Activated T-cell treated with anti-CD3 and anti-CD28 coated beads for 24 hours (primary cell): Measurements from ENCODE around the gene C20orf204.

Source experiments
- DNase-seq: peaks from one replicate; pipeline ENCODE4 v3.0.0-alpha.2; 2020; ENCODE audit warnings: low read depth

Gene C20orf204

DNA sequence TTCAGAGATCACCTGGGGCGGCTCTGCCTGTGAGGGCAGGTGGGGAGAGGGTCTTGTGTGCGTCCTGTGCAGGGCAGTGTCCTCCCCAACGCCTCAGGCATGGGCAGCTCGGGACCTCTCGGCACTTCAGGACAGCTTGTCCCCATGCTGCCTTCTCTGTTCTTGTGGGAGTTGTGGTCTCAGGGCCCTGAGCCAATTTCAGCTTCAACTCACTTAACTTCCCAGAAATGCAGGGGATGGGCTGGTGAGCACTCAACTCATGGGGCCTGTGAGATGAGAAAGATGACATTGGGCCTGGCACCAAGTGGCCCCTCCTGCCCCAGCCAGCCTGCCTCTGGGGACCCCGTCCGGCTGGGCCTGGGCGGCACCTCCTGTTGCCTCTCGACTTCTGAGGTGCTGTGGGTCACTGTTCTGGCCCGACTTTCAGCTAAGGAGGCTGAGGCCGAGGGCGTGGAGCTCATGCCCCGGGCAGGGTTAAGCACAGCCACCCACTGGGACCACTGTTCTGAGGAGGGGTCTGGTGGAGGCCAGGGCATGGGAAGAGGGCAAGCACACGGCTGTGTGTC lies 36.6 kb downstream of the C20orf204 start:
- no peak for DNase-seq

DNA sequence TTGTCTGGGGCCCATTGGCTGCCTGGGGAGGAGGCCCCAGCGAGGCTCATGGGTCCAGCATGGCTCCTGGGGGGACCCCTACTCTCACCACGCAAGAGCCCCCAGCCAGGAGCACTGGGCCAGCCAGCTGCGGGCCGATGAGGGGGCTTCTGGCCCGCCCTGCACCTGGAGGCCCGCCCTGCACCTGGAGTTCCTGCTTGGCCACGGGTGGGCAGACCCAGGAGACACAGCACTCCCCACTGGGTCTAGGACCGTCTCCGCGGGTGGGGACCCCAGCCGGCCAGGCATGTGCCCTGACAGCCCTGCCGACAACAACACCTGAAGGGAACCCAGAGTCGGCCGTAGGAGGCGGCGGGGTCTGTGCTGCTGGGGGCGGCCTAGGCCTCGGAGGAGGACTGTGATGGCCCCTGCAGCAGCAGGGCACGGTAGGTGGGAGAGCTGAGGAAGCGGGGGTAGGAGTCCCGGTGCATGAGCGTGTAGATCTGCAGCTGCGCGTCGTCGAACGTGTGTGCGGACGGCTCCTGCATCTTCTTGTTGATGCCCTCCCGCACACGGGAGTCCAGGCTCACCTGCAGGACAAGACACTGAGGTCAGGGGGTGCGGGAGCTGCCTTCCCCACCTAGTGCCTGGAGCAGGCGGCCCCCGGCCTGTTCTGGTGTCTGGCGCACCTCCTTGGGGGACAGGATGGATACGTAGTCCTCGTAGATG lies 37.6 kb downstream of the C20orf204 start:
- DNase-seq, result no peak

DNA sequence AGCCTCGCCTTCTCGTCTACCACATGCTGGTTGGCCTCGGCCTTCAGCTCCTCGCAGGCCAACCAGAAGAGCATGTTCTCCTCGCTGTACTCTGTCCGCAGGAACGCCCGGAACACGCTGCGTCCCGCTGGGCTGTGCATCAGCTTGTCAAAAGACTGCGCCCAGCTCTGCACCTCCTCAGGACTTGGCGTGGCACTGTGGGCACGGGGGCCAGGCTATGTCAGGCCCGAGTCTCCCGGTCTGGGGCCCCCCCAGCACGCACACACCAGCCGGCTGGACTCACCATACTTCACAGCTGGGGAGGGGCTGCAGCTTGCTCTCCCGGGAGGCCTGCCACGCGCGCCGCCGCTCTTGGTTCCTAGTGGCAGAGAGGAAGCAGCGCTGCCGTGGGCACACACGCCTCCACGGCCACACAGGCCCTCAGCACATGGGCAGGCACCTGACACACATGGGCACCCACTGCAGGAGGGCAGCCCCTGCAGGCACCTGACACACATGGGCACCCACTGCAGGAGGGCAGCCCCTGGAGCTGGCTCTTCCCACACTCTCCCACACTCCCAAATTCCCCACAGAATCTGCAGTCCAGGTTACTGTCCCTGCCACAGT lies 38.3 kb downstream of the C20orf204 start:
- DNase-seq, result no peak

DNA sequence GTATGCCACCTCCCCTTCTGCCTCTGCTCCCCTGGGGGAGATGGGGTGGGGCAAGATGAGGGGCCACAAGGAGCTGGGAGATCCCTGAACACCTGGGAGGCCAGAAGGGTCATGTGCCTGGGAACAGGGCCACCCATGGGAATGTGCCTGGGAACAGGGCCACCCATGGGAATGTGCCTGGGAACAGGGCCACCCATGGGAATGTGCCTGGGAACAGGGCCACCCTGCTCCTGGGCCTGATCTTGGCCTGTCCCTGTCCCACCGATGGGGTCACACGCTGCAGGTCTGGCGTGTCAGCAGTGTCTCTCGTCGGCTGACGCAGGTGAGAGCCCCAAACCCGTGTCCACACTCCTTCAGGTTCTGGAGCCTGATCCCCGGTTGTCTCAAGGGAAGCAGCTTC lies 39.0 kb downstream of the C20orf204 start:
- DNase-seq, result no peak

DNA sequence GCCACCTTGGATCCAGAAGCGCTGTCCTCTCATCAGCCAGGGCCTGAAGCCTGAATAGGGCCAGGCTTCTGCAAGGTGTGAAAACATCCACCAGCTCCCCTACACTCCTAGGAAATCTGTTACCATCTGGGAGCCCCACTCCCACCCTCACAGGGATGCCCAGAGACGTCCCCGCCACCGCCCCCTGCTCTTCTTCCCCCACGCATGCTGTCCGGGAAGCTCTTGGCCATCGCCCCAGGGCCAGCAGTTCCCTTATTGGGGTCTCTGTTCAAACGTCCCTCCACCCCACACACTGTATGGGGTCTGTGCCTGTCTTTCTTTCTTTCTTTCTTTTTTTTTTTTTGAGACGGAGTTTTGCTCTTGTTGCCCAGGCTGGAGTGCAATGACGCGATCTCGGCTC lies 39.6 kb downstream of the C20orf204 start:
- DNase-seq, result no peak

DNA sequence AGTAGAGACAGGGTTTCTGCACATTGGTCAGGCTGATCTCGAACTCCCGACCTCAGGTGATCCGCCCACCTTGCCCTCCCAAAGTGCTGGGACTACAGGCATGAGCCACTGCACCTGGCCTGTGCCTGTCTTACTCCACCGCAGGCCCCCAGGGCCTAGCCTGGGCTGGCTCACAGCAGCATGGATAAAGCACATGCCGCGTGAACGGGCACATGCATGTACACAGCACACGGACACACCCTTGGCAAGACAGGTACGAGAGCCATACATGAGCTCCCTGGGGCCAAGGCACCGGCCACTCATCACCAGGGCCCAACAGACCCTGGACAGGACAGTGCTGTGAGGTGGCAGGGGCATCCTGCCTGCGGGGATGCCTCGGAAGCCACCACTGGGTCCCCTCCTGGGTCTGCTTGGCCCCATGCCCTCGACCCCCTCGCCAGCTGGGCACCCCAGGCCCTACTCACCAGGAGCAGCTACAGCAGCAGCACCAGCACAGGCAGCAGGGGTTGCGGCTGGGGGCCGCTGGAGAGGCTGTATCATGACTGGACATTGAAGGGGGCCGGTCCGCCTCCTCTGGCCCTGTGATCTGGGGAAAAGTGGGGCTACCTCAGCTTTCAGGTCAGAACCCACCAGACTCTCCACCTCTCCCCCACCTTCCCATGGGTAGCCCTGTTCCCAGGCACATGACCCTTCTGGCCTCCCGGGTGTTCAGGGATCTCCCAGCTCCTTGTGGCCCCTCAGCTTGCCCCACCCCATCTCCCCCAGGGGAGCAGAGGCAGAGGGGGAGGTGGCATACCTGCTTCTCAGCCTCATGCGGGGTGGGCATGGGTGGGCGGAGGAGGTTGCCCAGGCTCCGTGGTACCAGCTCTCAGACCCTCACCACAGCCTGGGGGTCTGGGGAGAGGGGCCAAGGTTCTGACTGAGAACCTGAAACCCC lies 40.3 kb downstream of the C20orf204 start:
- DNase-seq, result no peak

DNA sequence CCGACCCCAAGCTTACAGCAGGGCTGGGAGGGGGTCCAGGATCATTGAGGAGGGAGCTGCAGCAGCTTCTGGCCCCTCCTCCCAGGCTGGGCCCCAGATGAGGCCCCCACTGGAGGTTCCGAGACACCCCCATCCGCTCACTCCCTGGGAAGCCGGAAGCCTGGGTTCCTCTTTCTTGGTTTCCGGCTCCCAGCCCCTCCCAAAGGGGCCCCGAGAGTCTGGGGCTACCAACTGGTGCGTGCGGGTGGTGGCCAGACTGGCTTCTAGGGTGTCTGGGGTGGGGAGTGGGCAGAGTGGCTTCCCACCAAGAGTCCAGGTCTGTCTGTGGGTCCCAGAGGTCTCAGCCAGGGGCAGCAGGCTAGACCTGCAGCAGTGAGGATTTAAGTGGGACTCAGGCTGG lies 41.1 kb downstream of the C20orf204 start:
- no peak for DNase-seq

DNA sequence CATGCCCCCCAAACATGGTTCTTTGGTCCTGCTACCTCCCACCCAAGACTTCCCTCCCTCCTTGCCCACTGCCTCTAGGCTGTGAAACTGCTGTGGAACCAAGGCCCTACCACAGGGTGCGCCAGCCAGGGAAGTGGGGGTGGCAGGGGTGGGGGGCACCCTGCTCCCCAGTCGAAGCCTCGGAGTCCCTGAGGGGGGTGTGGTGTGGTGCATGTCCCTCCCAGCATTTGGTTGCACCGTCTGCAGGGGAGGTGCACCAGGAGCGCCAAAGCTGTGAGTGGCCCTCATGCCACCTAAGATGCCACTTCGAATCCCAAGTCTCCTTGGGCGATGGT lies 41.5 kb downstream of the C20orf204 start:
- no peak for DNase-seq

DNA sequence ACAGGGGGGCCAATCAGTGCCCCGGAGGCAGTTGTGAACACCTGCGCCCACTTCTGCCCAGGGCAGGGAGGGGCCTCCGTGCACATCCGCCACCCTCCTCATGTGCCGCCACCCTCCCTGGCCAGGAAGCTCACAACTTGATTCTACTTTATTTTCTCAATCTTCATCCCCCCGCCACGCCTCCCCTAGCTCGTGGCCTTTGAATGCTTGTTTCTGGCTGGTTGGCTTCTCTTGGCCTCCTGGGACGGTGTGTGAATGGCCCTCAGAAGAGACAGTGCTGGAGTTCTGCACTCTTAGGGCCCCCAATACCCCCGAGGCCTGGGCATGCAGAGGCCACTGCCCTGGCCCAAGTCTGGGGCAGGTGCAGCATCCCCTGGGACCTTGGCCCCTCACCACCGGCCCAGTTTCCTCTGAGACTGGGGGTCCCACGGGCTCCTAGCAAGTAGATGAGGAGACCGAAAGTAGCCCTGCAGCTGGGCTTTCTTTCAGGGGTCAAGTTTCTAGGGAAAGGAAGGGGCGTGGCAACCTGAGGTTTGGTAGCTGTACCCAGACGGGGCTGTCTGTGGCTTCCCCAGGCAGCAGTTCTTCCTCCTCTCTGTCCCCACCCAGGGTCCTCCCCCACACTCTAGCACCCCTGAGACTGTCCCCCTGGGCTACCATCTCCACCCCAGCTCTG lies 42.0 kb downstream of the C20orf204 start:
- no peak for DNase-seq

DNA sequence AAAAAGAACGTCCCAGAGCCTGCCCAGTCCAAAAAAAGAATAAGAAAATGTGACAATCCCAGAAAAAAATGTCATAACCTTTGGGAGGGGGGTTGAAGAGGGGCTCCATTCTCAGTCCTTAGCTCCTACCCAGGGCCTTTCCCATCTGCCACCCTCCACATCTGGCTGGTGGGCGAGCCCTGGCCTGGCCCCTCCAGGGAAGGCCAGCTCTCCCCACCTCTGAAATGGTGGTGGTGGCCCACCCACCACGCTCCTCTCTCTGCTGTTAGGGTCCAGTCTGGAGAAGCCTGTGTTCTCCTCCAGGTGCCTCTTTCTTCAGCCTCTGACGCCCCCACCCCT lies 42.9 kb downstream of the C20orf204 start:
- DNase-seq, result no peak

DNA sequence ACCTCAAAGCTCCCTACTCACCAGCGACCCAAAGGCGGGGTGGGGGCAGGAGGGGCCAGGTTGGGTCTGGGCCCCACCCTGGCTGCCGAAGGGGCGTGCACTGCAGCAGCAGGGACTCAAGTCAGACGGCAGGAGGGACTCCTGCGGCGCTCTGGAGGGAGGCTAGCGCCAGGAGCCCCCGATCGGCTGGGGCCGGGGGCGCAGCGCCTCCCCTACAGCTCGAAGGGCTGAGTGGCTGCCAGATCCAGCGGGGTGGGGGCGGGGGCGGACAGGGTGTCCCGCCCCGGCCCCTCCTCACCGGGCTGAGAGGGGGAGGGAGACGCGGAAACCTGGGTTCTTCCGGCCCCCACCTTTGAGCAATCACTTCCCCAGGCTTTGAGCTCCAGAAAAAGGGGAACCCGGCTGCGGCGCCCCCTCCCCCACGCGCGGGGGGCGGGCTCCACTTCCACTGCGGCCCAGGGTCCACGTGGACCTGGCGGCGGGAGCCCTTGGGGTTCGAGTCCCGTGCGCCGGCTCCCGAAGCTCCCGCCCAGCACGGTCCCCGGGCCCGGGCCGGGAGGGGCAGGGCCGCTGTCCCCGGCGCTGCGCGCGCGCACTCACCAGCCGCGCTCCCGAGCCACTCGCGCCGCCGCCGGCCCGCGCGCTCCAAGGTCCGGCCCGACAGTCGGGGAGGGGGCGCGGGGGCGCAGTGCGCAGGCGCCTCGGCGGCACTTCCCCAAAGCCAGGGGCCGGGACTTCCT lies 43.5 kb downstream of the C20orf204 start, which contains the start of gene RGS19:
Gene RGS19, minus strand, starts transcription at position 246 of the 740 bp plus-strand sequence. CDS start 2,632 bp downstream, outside the sequence.
- DNase-seq, result peak; percentile 59

DNA sequence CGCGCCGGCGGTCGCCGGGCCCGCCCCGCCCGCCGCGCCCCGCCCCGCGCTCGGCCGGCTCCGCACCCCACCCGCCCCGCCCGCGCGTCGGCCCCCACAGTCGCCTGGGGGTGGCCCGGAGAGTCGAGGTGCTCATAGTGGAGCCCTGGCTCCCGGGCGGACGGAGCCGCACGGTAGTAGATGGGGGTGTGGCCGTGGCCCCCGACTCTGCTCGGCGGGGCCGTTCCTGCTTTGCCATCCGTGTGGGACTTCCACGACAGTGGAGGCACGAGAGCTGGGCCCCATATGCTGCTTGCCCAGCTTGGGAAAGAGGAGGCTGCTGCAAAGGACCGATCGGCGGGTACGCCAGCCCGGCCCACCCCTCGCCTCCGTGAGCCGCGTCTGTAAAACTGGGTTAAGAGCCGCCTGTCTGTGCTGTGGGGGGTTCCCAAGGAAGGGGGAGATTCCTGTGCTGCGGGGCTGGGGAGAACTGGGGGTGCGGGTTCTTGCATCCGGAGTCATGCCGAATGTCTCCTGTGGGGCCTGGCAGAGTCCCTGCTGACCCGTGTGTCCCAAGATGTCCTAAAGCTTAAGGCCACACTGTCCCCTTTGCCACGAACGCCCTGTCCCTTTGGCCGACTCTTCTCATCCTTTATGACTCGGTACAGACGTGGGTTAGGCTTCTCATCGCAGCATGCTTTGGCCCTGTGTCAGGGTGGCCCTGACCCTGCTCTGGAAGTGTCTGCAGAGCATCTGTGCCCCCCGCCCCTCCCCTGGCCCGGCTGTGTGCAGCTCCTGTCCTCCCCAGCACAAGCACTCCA lies 44.2 kb downstream of the C20orf204 start, which contains the start of gene OPRL1:
Gene OPRL1, plus strand, starts transcription at position 70 of the 800 bp plus-strand sequence. CDS start 12,639 bp downstream, outside the sequence.
- DNase-seq, result no peak

DNA sequence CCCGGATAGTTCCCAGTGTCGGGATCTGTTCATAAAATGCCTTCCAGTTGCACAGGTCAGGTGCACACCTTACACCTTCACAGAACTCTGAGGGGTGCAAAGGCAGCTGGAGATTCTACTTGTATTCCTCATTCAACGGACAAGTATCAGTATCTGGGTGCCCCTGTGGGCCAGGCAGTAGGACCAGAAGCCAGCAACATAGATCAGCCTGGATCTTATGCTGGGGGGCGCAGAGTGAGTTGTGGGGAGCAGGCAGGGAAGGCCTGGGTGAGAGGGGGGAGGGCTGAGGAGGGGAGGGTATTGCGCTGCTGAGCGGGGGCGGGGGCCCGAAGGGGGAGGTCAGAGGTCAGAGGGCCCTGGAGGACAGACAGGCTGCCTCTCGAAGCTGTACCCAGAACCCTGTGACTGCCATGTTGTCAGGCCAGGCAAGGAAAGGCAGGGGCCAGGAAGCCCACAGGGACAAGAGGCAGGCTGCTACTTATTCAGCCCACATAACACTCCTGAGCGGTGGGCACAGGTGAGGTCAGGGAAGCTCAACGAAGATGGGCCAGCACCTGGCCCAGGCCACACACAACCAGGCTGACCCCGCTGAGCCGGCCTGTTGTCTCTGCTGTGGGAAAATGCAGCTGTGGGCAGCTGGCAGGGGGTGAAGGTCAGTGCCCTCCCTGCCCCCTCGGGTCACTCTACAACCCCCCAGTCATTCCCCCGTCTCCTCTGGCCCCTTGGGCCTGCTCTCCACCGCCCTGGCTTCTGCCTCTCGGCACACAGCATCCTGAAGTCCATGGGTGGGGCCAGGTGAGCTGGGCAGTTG lies 45.0 kb downstream of the C20orf204 start:
- DNase-seq, result no peak

DNA sequence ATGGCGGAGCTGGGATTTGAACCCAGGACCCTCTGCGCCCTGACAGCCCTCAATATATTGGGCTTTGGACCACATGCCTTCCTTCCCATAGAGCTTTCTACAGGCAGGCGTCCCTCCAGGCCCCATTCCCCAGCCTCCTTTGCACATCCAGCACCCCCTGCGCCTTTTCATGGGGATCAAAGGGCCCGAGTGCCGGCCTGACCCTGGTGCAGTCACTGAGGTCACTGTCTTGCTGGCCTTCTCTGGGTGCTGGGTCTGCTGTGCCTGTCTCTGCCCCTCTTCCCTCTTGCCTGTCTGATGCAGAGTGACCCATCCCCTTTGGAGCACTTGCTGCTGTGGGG lies 45.6 kb downstream of the C20orf204 start:
- no peak for DNase-seq

DNA sequence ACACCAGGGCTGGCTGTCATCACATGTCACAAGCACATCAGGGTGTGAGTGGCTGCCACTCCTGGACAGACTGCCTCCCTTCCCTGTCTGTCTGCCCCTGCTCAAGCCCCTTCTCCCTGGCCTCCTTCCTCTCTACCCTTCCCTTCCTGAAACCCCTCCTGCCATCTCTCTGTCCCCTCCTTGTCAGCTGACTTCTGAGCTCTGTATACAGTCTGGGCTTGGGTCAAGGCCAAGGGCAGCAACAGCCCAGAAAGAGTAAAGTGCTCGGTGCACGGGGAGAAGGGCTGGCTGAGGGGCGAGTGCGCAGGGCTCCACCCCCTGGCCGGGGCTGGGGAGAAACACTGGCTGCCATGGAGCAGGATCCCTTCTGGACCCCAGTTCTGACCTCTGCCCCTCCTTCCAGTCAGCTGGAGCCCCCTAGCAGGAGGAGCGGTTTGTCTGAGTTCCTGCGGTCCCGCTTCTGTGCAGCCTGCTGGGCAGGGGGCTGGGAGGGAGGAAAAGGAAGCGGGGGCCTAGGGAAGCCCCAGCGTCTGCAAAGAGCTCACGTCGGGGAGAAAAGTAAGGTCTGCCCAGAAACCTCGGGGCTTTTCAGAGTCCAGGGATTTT lies 46.2 kb downstream of the C20orf204 start:
- DNase-seq, result no peak

DNA sequence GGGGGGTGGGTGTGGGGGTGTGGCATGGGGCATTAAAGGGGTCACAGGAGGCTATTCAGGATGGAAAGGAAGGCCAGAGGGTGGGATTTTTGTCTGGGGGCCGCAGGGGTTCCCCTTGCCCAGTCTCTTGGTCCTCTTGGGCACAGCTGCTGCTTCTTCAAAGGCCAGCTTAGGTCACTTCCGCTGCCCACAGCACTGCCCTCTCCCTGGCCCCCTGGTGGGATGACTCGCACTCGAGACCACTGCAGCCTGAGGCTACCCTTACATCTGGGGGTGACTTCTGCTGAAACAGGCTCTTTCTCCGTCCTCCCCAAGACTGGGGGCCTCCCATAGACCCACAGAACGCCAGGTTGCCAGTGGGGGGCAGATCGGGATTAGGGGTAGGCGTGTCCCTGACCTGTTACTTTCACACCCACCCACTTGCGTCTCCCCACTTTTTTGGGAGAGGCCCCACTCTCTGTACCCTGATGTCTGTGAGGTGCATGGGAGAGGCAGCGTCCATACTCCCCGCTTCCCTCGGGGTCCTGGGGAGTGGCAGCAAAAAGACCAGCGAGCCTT lies 46.9 kb downstream of the C20orf204 start:
- no peak for DNase-seq

DNA sequence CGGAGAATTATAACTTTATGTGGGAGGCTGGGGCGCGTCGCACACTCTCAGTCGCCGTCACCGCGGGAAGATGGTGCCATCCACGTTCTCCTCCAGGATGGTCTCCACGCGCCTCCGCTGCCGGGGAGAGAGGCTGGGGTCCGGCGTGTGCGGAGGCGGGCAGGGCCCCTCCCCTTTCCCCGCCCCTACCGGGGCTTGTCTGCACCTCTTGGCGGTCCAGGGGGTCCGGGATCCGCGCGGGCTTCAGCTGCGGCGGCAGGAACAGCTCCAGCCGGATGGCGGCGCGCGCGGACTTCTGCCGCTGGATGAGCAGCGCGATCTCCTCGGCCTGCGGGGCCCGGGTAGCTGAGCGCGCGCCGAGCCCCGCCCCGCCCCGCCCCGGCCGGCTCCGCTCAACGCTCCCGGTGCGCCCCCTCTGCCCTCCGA lies 47.4 kb downstream of the C20orf204 start:
- peak; percentile 65 for DNase-seq

DNA sequence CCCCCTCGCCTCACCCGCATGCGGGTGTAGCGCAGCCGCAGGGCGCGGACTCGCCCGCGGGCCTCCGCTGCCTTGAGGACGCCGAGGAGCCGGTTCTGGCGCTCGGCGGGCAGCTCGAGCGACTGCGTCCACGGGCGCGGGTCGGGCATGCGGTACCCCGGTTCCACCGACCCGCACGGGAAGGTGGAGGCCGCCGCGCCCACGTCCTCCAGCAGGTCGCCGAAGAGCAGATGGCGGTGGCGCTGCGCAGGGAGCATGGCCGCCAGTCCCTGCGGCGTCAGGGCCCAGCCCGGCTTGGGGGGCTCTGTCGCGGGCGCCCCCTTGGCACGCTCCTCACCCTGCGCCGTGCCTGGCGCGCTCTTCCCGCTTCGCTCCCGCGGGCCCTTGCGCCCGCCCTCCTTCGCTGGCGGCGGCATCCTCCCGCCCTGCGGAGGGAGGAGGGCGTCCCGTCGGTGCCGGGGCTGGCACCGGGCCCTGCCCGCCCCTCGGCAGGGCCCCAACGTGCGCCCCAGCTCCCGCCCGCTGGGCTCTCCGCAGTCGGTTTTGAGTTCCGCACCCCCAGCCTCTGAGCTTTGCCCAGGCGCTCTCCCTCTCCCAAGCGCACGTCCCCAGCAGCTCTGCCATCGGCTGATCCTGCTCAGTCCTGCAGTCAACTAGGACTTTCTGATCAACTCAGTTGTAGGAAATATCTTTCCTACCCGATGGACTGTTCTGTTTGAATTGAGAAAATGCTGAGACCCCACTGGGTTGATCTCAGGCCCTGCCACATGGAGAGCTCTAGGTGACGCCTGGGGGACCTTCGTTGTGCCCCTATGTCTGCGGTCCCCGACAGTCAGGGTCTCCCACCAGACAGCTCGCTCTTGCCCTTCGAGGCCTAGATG lies 48.1 kb downstream of the C20orf204 start, which contains the start of gene LKAAEAR1:
Gene LKAAEAR1, minus strand, starts transcription at position 595 of the 881 bp plus-strand sequence. Its CDS starts 179 bp downstream, at position 416.
- no peak for DNase-seq
